ENCODE measurements around the gene CDIPT. TPM values are rescaled to one million over a fixed set of nuclear protein-coding genes. Genes with fewer than 3 reads are reported as not detected.

The CDIPT gene
- total RNA-seq, 1 experiment from 2014 or later = 74.1 TPM

Small RNA genes lying within 50 kb of the gene (small RNA-seq; reads per million reads assigned to genes)
- gene AC009133.6 = 0 reads per million in 2 experiments
- 0 reads per million in 2 experiments for gene AC120114.4

Other genes with a start within 250 kb of the CDIPT start
- not detected in 2 replicates for gene SPN, start 200.0 kb downstream of the CDIPT start, total RNA-seq (2014; rRNA removed; shearing (Covaris generic))
- 41.1 and 46.0 TPM in 2 replicates for gene QPRT, start 184.0 kb downstream of the CDIPT start, total RNA-seq (2014; rRNA removed; shearing (Covaris generic))
- gene C16orf54, start 117.2 kb downstream of the CDIPT start, total RNA-seq (2014; rRNA removed; shearing (Covaris generic)) = not detected in 2 replicates
- not detected in 2 replicates for gene ZG16, start 85.0 kb downstream of the CDIPT start, total RNA-seq (2014; rRNA removed; shearing (Covaris generic))
- 29.9 and 34.9 TPM in 2 replicates for gene KIF22, start 72.5 kb downstream of the CDIPT start, total RNA-seq (2014; rRNA removed; shearing (Covaris generic))
- gene MAZ, start 56.7 kb downstream of the CDIPT start, total RNA-seq (2014; rRNA removed; shearing (Covaris generic)) = 163 and 182 TPM in 2 replicates
- gene PRRT2, start 51.0 kb downstream of the CDIPT start, total RNA-seq (2014; rRNA removed; shearing (Covaris generic)) = not detected in 2 replicates
- gene PAGR1, start 47.1 kb downstream of the CDIPT start, total RNA-seq (2014; rRNA removed; shearing (Covaris generic)) = 19.8 and 21.1 TPM in 2 replicates
- gene MVP, start 42.8 kb downstream of the CDIPT start, total RNA-seq (2014; rRNA removed; shearing (Covaris generic)) = 35.7 and 41.9 TPM in 2 replicates
- gene SEZ6L2, start 36.3 kb upstream of the CDIPT start, total RNA-seq (2014; rRNA removed; shearing (Covaris generic)) = 8.7 and 10.3 TPM in 2 replicates
- 3.4 and 3.7 TPM in 2 replicates for gene ASPHD1, start 37.3 kb upstream of the CDIPT start, total RNA-seq (2014; rRNA removed; shearing (Covaris generic))
- 9.1 and 11.0 TPM in 2 replicates for gene KCTD13, start 63.0 kb upstream of the CDIPT start, total RNA-seq (2014; rRNA removed; shearing (Covaris generic))
- gene TMEM219, start 98.9 kb upstream of the CDIPT start, total RNA-seq (2014; rRNA removed; shearing (Covaris generic)) = 48.2 and 51.8 TPM in 2 replicates
- 28.6 and 30.3 TPM in 2 replicates for gene TAOK2, start 110.6 kb upstream of the CDIPT start, total RNA-seq (2014; rRNA removed; shearing (Covaris generic))
- gene HIRIP3, start 132.4 kb upstream of the CDIPT start, total RNA-seq (2014; rRNA removed; shearing (Covaris generic)) = 6.6 and 9.8 TPM in 2 replicates
- 39.4 and 46.7 TPM in 2 replicates for gene INO80E, start 133.0 kb upstream of the CDIPT start, total RNA-seq (2014; rRNA removed; shearing (Covaris generic))
- 1.5 and 2.1 TPM in 2 replicates for gene DOC2A, start 147.8 kb upstream of the CDIPT start, total RNA-seq (2014; rRNA removed; shearing (Covaris generic))
- gene C16orf92, start 160.0 kb upstream of the CDIPT start, total RNA-seq (2014; rRNA removed; shearing (Covaris generic)) = not detected in 2 replicates
- not detected in 2 replicates for gene TLCD3B, start 168.0 kb upstream of the CDIPT start, total RNA-seq (2014; rRNA removed; shearing (Covaris generic))
- 1,063 and 1,100 TPM in 2 replicates for gene ALDOA, start 202.5 kb upstream of the CDIPT start, total RNA-seq (2014; rRNA removed; shearing (Covaris generic))
- 70.7 and 79.1 TPM in 2 replicates for gene PPP4C, start 212.8 kb upstream of the CDIPT start, total RNA-seq (2014; rRNA removed; shearing (Covaris generic))
- gene TBX6, start 228.7 kb upstream of the CDIPT start, total RNA-seq (2014; rRNA removed; shearing (Covaris generic)) = 0.08 and 0.24 TPM in 2 replicates
- 1.7 and 1.9 TPM in 2 replicates for gene YPEL3, start 233.0 kb upstream of the CDIPT start, total RNA-seq (2014; rRNA removed; shearing (Covaris generic))